ENCODE results near the gene SCGB1A1.
"Not testable (repeated sequence)": the region's sequence is repeated elsewhere in the genome, so short reads cannot be mapped to it uniquely, and the experiment has no call there.

The SCGB1A1 gene, protein sequence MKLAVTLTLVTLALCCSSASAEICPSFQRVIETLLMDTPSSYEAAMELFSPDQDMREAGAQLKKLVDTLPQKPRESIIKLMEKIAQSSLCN

DNA sequence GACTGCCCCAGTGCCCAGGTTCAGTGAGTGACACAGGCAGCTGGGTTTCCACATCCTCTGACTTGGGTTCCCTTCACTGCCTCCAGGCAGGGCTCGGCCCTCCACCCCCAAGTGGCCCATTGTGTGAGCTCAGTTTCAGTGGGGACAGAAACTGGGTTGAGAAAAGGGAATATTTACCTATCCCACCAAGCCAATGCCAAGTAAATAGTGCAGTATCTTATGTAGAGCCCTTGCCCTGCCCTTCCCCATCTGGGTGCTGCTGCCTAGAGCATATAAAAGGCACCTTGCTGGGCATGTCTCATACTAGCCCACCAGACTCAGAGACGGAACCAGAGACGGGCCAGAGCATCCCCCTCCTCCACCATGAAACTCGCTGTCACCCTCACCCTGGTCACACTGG, at the start of gene SCGB1A1:
Gene SCGB1A1, plus strand, starts transcription at position 301 of the 400 bp plus-strand sequence. Its CDS starts 63 bp downstream, at position 364.
- DNase-seq: no peak

DNA sequence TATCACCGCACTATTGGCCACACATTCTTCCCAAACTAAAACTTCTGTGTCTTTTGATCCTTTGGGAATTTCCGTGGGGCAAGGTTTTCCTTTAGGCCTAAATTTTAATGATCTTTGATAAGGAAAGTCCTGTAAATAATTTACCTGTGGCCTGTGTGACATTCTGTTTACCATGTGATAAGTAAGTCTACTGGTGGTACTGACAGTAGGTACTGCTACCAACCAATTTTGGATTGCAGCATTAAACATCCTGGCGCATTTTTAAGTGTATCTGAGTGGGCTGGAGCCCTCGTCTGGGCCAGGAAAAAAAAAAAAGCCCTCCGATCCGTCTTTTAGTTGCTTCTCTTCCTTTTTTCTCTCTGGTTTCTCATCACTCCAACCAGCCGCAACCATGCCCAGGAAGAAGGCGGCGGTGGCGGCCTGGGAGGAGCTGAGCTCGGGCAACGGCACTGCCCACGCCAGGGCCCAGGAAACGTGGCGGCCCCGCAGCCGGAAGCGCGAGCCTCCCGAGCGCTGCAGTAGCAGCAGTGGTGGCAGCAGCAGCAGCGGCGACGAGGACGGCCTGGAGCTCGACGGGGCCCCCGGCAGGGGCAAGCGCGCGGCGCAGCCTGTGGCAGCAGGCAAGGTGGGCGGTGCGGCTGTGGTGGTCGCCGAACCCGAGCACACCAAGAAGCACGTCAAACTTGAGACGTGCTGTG, 47.9 kb upstream of the SCGB1A1 start:
- DNase-seq: no peak

DNA sequence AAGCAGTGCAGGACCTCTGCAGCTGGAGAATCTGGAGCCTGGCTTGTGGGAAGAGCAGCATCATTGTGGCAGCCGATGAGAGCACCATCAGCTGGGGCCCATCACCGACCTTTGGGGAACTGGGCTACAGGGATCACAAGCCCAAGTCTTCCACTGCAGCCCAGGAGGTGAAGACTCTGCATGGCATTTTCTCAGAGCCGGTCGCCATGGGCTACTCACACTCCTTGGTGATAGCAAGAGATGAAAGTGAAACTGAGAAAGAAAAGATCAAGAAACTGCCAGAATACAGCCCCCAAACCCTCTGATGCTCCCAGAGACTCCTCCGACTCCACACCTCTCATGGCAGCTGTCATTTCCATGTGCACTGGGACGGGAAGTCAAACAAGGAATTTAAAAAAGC, 46.0 kb upstream of the SCGB1A1 start:
- DNase-seq: no peak

DNA sequence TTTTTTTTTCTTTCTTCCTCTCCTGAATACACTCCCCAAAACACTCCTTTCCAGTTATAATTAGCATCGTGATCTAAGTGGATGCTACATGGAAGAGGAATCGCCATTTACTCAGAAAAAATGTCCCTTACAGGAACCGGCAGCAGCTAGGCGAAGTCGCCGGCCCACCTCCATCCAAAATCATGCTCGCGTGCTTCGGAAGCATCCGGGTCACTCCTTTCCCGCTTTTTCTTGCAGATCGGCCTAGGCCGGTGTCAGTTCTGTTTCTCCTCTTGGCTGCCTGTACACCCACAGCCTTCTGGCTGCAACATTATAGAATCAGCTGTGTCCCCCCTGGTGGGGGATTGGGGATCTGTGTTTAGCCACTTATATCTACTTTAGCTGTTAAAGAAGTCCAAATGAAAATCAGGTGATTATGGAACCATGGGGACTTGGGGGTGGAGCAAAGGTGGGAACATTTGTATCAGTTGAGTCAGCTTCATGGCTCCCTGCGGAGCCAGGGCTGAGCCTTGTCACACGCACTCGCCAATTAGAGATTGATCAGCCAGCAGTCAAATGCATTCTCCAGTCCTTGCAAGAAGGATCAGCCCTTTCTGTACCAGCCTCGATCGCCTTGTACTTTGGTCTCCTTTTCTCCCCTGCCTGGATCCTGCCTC, 45.2 kb upstream of the SCGB1A1 start:
- DNase-seq: no peak

DNA sequence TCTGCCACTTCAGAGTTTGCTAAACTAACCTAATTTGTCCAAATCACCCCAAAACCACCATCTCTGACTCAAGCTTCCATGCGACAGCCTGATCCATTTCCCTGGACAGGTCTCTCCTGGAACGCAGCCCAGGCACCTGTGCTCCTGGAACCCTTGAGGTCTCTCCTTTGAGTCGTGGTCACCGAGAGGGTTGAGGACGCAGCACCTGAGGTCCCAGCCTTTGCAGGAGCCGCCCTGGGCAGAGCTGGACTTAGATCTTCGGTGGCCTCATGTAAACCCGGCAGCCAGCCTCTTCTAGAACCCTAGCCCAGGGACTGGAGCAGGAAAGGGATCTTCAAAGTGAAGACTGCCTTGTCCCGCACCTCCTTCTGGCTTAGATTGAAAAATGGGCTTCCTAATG, 44.0 kb upstream of the SCGB1A1 start:
- no peak for DNase-seq

DNA sequence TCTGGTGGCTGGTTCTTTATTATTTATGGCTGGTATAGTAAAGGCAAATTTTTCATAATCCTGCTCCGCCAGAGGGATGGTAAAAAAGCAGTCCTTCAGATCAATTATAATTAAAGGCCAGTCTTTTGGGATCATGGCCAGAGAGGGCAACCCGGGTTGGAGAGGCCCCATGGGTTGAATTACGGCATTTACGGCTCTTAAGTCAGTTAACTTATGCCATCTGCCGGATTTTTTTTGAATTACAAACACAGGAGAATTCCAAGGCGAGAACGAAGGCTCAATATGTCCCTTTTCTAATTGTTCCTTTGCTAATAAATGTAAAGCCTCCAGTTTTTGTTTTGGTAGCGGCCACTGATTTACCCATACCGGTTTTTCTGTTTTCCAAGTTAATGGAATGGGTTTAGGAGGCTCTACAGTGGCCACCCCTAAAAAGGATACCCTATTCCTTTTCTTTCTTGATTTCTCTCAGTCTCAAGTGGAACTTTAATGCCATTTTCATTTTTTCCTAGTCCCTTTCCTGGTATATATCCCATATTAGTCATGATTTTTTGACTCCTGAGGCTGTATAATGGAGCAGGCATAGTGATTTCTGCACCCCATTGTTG, 40.3 kb upstream of the SCGB1A1 start:
- peak; percentile 29 for DNase-seq

DNA sequence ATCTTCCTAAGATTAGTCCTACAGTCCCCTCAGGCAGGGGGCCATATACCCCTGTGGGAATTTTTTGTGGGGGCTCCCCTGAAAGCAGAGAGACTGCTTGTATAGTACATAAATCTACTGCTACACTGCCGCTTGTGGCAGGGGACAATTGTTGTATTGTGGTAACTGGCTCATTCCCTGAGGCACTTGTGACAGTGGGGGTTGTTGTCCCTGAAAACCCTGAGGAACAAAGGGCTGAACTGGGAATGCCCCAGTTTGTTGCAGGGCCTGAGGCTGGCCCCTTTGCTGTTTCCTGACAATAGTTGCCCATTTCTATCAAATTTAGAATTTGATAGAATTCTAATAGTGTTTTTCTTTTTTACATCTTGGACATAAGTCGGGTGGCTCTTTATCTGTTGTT, 39.2 kb upstream of the SCGB1A1 start:
- not testable (repeated sequence) for DNase-seq

DNA sequence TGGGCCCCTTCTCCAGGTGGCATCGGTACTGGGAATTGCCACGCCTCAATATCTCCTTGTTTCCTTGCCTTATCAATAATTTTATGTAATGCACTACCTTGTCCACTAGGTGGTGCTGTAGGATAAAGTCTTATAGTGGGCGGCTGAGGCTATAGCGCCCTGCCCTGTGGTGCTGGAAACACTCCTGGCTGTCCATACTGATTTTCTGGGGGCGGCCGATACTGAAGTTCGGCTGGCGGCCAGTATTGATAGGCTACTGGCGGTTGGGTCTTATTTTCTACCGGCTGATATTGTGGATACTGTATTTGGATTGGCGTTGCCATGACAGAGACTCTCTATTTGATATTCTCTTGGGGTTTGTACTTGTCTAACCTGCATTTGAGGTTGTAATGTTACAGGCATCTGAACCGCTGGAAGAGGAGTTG, 38.0 kb upstream of the SCGB1A1 start:
- peak; percentile 47 for DNase-seq

DNA sequence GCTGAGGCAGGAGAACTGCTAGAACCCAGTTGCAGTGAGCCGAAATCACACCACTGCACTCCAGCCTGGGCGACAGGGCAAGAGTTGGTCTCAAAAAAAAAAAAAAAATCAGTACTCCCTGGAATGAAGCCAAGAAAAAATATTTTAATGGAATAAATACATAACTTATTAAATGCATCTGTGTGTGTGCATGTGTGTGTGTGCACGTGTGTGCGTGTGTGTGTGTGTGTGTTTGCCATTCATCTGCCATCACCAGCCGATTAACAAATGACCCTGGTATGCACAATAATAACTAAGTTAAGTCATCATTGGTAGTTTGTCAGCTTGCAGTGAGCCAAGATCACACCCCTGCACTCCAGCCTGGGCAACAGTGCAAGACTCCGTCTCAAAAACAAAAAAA, 35.0 kb upstream of the SCGB1A1 start:
- DNase-seq: no peak

DNA sequence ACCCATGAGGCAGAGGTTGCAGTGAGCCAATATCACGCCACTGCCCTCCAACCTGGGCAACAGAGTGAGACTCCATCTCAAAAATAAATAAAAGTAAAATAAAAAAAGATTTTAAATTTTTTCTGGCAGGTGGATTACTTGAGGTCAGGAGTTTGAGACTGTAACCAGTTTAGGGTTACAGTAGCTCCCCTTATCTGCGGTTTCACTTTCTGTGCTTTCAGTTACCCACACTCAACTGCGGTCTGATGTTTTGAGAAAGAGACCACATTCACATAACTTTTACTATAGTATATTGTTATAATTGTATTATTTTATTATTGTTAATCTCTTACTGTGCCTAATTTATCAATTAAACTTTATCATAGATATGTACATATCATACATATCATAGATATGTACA, 32.8 kb upstream of the SCGB1A1 start:
- not testable (repeated sequence) for DNase-seq

DNA sequence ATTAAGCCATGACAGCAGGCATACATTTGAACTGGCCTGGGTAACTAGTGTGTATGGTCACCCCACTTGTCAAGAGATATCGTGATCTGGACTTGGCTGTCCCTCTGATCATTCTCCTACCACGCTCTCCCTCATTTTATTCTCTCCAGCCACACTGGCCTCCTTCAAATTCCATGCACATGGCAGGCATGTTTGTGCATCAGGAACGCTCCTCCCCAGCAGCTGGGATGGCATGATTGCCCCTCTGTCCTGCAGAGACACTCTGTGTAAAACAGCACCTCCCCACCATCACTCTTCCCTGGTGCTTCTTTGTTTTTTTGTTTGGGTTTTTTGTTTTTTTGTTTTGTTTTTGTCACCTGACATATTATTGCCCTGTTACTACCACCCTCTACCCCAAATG, 31.5 kb upstream of the SCGB1A1 start:
- no peak for DNase-seq

DNA sequence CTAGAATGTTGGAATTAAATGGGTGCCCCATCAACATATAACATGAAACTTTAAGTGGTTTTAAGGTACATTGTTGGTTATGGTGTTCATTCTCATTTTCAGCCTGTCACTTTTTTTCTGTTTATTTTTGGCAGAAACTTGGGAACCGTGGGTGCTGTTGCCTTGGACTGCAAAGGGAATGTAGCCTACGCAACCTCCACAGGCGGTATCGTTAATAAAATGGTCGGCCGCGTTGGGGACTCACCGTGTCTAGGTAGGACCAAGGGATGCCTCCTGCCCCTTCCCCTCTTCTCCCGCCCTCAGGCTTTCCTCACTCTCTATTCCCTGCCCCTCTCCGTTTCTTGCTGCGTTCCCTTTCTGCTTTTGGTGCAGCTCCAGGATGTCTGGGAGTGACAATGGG, 29.8 kb upstream of the SCGB1A1 start:
- DNase-seq: no peak

DNA sequence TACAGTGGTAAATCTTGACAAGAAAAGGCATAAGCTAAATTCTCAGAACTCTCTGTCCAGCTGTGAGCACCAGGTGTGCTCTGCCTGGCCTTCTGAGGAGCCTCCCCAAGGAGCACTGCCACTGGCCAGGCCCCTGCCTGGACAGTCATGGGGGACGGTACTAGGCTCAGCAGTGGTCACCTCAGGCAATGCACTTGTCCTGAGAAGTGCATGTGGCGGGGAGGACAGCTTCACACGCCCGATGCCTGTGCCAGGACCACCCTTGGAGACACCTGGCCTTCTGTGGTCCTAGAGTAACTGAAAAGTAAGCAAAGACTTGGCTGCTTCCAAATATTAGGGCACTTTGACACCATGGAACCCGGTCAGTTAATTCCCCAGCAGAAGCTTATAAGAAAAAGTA, 28.6 kb upstream of the SCGB1A1 start:
- DNase-seq: no peak

DNA sequence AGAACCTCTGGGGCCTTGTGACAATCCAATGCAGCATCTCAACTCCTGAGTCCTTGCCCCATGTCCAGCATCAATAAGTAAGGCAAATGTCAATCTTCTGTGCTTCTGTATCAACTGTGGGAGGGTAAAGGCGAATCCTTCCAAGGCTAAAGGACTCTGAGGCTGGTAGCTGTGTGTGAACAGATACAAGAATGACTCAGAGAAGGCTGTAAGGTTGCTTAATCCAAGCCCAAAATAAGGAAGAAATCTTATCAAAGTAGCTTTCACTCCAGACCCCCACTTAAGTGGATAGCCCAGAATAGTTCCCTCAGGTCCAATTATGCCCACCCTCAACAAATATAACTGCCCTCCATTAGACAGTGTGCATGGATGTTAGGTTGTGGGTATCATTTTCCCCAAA, 28.1 kb upstream of the SCGB1A1 start:
- no peak for DNase-seq

DNA sequence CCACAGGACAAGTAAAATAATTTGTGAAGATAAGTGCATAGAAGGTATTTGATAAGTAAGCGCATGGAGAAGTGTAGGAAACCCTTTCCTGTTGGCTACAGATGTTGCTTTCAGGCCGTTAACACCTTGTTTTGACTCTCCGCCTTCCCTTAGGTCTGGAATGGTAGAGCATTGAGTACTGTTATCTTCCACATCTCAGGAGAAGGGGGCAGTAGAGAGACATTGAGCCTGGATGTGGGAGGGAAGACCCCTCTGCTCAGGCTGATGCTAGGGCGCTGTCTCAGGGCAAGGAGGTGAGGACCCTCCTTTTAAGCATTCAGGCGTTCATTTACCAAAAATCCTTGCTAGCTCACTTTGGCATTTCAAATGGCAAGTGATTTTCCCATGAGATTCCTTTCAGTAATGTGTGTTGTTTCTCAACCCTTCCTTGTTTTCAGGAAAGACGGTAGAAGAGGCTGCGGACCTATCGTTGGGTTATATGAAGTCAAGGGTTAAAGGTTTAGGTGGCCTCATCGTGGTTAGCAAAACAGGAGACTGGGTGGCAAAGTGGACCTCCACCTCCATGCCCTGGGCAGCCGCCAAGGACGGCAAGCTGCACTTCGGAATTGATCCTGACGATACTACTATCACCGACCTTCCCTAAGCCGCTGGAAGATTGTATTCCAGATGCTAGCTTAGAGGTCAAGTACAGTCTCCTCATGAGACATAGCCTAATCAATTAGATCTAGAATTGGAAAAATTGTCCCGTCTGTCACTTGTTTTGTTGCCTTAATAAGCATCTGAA, 27.0 kb upstream of the SCGB1A1 start:
- DNase-seq: no peak

DNA sequence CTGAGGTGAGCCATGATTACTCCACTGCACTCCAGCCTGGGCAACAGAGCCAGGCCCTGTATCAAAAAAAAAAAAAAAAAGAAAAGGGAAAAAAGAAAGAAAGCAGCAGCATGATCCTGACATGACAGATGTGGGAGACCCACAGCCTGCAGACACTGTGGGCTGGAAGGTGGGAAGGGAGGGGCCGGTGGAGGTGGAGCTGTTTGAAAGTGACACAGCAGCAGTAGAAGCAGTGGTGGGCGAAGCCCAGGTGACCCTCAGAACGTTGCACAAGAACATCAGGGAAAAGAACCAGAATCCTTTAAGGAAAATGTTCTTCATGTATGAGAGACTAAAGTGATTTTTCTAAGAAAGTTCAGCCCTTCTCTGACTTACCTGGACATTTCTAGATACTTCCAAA, 26.3 kb upstream of the SCGB1A1 start:
- DNase-seq: no peak

DNA sequence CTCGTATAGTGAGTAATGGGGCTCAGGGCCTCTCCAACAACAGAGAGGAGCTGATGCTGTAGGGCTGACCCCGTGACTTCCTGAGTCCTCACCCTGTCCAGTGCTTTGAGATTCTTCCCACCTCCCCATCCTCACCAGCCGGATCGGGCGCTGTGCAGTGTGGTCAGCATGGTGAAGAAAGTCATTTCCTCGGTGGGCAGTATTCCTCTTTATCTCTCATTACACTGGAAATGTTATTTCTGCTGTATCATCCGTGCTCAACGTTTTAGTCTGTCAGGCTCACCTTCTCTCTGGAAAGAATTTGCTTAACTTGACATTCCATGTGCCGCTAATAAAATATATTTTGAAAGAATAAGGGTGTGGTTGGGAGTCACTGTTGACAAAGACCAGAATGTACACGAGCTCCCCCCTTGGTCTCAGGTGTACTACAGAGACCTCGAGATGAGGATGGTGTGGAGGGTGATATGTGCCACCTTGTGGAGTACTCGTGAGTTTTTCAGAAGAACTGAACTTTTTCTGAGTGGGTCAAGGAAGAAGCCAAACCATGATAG, 25.7 kb upstream of the SCGB1A1 start:
- DNase-seq: no peak

DNA sequence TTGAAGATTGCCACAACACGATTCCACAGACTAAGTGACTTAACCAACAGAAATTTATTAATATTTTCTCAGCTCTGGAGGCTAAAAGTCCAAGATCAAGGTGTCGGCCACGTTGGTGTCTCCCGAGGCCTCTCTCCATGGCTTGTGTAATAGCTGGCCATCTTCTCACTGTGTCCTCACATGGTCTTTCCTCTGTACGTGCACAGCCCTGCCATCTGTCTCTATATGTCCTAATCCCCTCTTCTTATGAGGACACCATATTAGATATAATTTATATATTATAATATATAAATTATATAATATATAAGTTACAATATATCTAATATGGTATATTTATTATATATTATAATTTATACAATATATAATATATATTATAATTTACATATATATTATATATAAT, 25.1 kb upstream of the SCGB1A1 start:
- no peak for DNase-seq

DNA sequence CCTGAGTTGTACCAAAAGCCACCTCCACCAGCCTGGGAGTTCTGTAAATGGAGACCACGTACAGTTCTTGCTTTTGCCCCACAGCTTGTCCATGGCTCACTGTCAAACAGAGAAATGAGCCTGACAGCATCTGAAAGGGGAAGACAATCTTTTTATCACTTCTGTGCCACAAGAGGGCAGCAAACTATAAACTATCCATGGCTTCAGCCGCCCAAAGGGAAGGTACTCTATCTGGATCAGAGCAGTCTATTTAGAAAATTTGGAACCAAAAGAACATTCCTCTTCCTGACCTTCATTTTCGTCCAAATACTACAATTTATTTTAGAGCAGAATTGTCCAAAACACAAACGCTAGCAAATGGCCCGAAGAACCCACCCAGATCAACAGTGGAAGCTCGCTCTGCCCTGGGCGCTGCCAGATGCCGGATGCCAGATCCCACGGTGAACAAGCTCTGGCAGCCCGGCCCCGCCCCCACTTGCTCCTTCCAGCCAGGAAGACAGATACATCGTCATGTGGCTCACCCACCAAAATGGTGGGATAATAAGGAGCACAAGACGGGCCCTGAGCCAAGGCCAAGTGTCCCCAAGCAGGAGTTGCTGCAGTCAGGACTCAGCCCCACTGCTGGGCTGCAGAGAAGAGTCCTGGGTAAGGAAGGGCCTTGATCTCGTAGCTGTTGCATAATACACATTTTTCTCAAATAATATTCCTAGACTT, 23.9 kb upstream of the SCGB1A1 start:
- peak; percentile 71 for DNase-seq

DNA sequence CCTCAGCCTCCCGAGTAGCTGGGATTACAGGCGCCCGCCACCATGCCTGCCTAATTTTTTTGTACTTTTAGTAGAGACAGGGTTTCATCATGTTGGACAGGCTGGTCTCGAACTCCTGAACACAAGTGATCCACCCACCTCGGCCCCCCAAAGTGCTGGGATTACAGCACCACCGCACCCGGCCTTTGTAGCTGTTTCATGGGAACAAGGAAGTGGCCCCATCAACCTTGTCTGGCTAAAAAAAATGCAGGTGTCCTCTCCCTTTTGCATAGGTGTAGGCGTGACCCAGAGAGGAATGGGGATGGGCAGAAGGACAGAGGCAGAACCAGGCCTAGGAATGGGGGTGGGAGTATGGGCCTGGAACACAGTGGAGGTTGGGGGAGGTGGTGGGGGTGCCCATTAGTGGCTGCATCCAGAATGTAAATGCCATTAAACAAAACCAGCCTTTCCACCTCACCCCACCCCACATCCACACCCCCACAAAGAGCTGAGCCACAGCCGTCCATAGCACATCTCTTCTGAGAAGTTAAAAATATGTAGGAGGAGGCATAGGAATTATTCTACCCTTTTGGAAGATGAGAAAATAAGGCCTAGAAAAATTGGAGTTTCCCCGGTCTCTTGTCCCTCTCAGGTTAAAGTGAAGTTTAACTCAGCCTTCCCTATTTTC, 22.8 kb upstream of the SCGB1A1 start:
- DNase-seq: no peak
